Neural progenitor cell (in vitro differentiated cells): ENCODE data around the gene GATA5. TPM values are rescaled to one million over a fixed set of nuclear protein-coding genes. Genes with fewer than 3 reads are reported as not detected.

Experiments
- DNase-seq: peaks from one replicate; pipeline ENCODE4 v3.0.0-alpha.2; 2016; ENCODE audit warnings: low spot score
- H2AFZ ChIP-seq: fragments of 200-600 bp; sonication (generic); replicated peaks from 2 replicates; pipeline ENCODE4 v1.6.1; 2016; ENCODE audit warnings: antibody characterized with exemption
- H3F3A ChIP-seq: fragments of 200-600 bp; sonication (generic); 2 replicates; pipeline ENCODE4 v1.6.1; 2016; ENCODE audit warnings: antibody characterized with exemption, low read depth
- H3K27ac ChIP-seq: fragments of 200-600 bp; sonication (generic); 2 replicates; pipeline ENCODE4 v1.5.1; 2016; ENCODE audit warnings: mild to moderate bottlenecking
- H3K27me3 ChIP-seq: fragments of 200-600 bp; sonication (generic); 2 replicates; pipeline ENCODE4 v1.6.1; 2016; ENCODE audit warnings: mild to moderate bottlenecking, moderate library complexity
- H3K36me3 ChIP-seq: fragments of 200-600 bp; sonication (generic); 2 replicates; pipeline ENCODE4 v1.5.1; 2016
- H3K4me1 ChIP-seq: fragments of 200-600 bp; sonication (generic); 2 replicates; pipeline ENCODE4 v1.6.1; 2016; ENCODE audit warnings: mixed run types
- H3K4me2 ChIP-seq: fragments of 200-600 bp; sonication (generic); 2 replicates; pipeline ENCODE4 v1.6.1; 2016
- H3K4me3 ChIP-seq: fragments of 200-600 bp; sonication (generic); 2 replicates; pipeline ENCODE4 v1.5.1; 2016
- H3K79me2 ChIP-seq: fragments of 200-600 bp; sonication (generic); 2 replicates; pipeline ENCODE4 v1.6.1; 2016; ENCODE audit warnings: low read depth
- H3K9ac ChIP-seq: fragments of 200-600 bp; sonication (generic); 2 replicates; pipeline ENCODE4 v1.6.1; 2016
- H3K9me3 ChIP-seq: fragments of 200-600 bp; sonication (generic); 2 replicates; pipeline ENCODE4 v1.5.1; 2016; ENCODE audit warnings: low read depth
- H4K20me1 ChIP-seq: fragments of 200-600 bp; sonication (generic); 2 replicates; pipeline ENCODE4 v1.6.1; 2016; ENCODE audit warnings: low read depth
- H3K27ac Mint-ChIP-seq: 3 replicates; pipeline ENCODE4 v1.8.0; 2021; ENCODE audit warnings: mixed read lengths
- H3K27me3 Mint-ChIP-seq: 2 replicates; pipeline ENCODE4 v1.8.0; 2022; ENCODE audit warnings: low read depth, mild to moderate bottlenecking, inconsistent platforms, moderate library complexity, mixed read lengths; ENCODE audit not compliant: insufficient read depth
- H3K36me3 Mint-ChIP-seq: 3 replicates; pipeline ENCODE4 v1.8.0; 2021; ENCODE audit warnings: mixed read lengths
- H3K4me1 Mint-ChIP-seq: 3 replicates; pipeline ENCODE4 v1.8.0; 2021; ENCODE audit warnings: mixed read lengths
- H3K4me3 Mint-ChIP-seq: 3 replicates; pipeline ENCODE4 v1.8.0; 2021; ENCODE audit warnings: mild to moderate bottlenecking, moderate library complexity, mixed read lengths
- H3K9me3 Mint-ChIP-seq: 3 replicates; pipeline ENCODE4 v1.8.0; 2020; ENCODE audit warnings: mixed read lengths
- EZH2 ChIP-seq: fragments of 200-600 bp; sonication (generic); IDR thresholded peaks from 2 replicates; pipeline ENCODE4 v1.6.1; 2017; ENCODE audit warnings: antibody characterized with exemption, mild to moderate bottlenecking, moderate library complexity
- EZH2phosphoT487 ChIP-seq: fragments of 200-600 bp; sonication (generic); IDR thresholded peaks from 2 replicates; pipeline ENCODE4 v1.6.1; 2017; ENCODE audit warnings: antibody characterized with exemption
- total RNA-seq: library from RNA; depleted of rRNA; stranded (reverse); fragments of >200 nt; gene quantifications from 2 replicates; pipeline ENCODE4 v1.2.3, GENCODE V29; 2015; ENCODE audit warnings: low replicate concordance
- TF ChIP-seq, protein P1 (sequence below): fragments of 200-600 bp; sonication (generic); IDR thresholded peaks from 2 replicates; pipeline ENCODE4 v1.5.1; 2017; ENCODE audit warnings: antibody characterized with exemption, mild to moderate bottlenecking

The GATA5 gene
- total RNA-seq, 1 donor from 2014 or later = not detected

DNA sequence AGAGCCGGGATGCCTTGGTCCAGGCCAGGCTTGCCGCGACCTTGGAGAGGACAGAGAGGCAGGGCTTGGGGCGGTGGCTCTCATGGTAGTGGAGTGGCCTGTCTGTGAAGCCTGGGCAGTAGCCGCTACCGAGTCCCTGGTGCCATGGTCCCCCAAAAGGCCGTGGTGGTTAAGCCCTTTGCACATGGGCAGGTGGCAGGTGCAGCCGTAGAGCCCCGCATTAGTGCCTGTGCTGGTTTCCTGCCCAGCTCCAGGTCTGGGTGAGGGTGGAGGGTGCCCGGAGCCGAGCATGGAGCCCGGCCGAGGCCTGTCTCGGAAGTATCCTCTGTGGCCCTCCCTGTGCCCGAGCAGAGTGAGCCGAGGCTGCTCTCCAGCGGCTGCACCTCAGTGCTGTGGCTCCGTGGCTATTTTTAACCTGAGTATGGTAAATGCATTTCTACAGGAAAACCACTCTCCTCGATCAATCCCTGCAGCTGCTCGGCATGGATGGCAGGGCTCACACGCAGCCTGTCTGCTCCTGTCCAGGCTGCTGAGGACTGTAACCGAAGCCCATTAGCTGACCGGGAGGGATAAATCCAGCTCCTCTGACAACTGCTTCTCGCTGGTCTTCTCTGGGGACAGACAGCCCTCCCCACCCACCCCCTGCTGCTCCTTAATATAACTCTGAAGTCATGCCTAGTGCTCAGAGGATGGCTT is 36.3 kb upstream of the GATA5 start:
- Histone ChIP-seq H3K79me2 (no peaks in the 10 kb centered on the region), H3K9me3 (no peaks in the 10 kb centered on the region), H2AFZ (no peak overlapping the region), H3K4me1 (no peaks in the 10 kb centered on the region), H3K4me2 (no peak overlapping the region), H3K4me3 (no peak overlapping the region), H3F3A (no peaks in the 10 kb centered on the region), H3K36me3 (no peaks in the 10 kb centered on the region), H4K20me1 (no peaks in the 10 kb centered on the region), H3K27ac (no peak overlapping the region), H3K9ac (no peak overlapping the region), H3K27me3 (no peaks in the 10 kb centered on the region)
- TF ChIP-seq EZH2phosphoT487 (no peak), EZH2 (no peak)
- TF ChIP-seq, protein P1, sequence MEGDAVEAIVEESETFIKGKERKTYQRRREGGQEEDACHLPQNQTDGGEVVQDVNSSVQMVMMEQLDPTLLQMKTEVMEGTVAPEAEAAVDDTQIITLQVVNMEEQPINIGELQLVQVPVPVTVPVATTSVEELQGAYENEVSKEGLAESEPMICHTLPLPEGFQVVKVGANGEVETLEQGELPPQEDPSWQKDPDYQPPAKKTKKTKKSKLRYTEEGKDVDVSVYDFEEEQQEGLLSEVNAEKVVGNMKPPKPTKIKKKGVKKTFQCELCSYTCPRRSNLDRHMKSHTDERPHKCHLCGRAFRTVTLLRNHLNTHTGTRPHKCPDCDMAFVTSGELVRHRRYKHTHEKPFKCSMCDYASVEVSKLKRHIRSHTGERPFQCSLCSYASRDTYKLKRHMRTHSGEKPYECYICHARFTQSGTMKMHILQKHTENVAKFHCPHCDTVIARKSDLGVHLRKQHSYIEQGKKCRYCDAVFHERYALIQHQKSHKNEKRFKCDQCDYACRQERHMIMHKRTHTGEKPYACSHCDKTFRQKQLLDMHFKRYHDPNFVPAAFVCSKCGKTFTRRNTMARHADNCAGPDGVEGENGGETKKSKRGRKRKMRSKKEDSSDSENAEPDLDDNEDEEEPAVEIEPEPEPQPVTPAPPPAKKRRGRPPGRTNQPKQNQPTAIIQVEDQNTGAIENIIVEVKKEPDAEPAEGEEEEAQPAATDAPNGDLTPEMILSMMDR = no peak
- Mint-ChIP-seq H3K4me1 (peaks cover 4% of the 10 kb centered on the region), H3K36me3 (no peaks in the 10 kb centered on the region), H3K4me3 (no peak overlapping the region), H3K27me3 (peaks cover 7% of the 10 kb centered on the region), H3K9me3 (no peaks in the 10 kb centered on the region), H3K27ac (no peak overlapping the region)
- no peak for DNase-seq

DNA sequence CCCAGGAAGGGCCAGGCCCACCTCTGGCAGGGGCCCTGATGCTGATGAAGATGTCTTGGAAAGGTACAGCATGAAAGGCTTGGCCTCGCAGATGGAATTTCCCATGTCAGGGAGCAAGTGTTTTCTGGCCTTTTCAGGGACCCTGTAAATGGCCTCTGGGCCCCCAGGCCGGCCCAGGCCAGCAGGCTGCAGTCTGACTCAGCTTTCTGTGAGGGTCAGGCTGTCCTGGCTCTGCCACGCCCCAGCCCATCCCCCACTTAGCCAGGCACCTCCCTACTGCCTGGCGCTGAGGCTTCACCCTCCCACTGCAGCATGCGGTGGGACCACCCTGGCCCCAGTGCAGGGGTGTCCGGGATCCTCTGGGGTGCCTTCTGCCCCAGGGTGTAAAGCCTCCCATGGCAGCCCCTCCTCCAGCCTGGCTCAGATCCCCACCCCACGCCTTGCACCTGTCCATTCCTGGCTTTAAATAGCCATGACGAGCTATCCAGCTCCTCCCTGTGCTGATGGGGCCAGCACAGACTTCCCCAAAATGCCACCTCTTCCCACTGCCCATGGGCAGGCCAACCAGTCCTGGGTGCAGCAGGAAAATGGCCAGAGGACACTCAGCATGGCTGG is 35.6 kb upstream of the GATA5 start:
- TF ChIP-seq EZH2 = no peak
- no peak for DNase-seq
- H3K9me3 ChIP-seq = no peaks in the 10 kb centered on the region
- H2AFZ ChIP-seq = no peak overlapping the region
- no peaks in the 10 kb centered on the region for H3K79me2 ChIP-seq
- H3K27ac ChIP-seq = no peak overlapping the region
- no peaks in the 10 kb centered on the region for H3K36me3 ChIP-seq
- H3K4me2 ChIP-seq = no peak overlapping the region
- no peak overlapping the region for H3K4me3 ChIP-seq
- no peaks in the 10 kb centered on the region for H4K20me1 ChIP-seq
- no peaks in the 10 kb centered on the region for H3F3A ChIP-seq
- Mint-ChIP-seq H3K27ac (no peak overlapping the region), H3K36me3 (no peaks in the 10 kb centered on the region), H3K4me1 (peaks cover 3% of the 10 kb centered on the region), H3K9me3 (no peaks in the 10 kb centered on the region), H3K4me3 (no peak overlapping the region), H3K27me3 (peaks cover 8% of the 10 kb centered on the region)
- no peaks in the 10 kb centered on the region for H3K27me3 ChIP-seq
- no peak overlapping the region for H3K9ac ChIP-seq
- H3K4me1 ChIP-seq = no peaks in the 10 kb centered on the region

DNA sequence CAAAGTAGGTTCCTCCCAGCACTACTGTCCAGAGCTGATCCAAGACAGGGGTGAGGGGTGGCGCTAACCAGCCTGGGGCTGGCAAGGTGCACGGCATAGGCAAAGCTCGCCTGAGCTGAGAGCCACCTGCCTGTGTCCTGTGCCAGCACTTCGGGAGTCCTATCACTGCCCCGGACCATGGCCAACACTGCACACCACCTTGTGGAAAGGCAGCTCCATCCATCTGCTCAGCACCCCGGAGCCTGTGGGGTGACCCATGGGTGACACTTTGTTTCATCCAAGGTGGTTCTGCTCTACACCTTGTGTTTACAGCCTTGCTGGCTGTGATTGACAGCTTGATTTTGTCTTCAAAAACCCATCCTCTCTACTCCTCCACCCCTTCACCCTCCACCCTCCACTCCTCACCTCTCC is 32.9 kb upstream of the GATA5 start:
- no peaks in the 10 kb centered on the region for H3K79me2 ChIP-seq
- no peak overlapping the region for H3K4me3 Mint-ChIP-seq
- no peak for DNase-seq
- H3K4me3 ChIP-seq = no peak overlapping the region
- H3K36me3 Mint-ChIP-seq = no peaks in the 10 kb centered on the region
- H3K27me3 Mint-ChIP-seq = peaks cover 13% of the 10 kb centered on the region
- H3K9ac ChIP-seq = no peak overlapping the region
- H3K4me1 Mint-ChIP-seq = no peaks in the 10 kb centered on the region
- no peak overlapping the region for H3K27ac Mint-ChIP-seq
- no peak overlapping the region for H3K4me2 ChIP-seq
- H3K9me3 ChIP-seq = no peaks in the 10 kb centered on the region
- H3K36me3 ChIP-seq = no peaks in the 10 kb centered on the region
- no peak for TF ChIP-seq EZH2phosphoT487
- TF ChIP-seq, protein P1 = no peak
- no peak for TF ChIP-seq EZH2
- H3K9me3 Mint-ChIP-seq = no peaks in the 10 kb centered on the region
- H3F3A ChIP-seq = no peaks in the 10 kb centered on the region
- H3K4me1 ChIP-seq = no peaks in the 10 kb centered on the region
- H2AFZ ChIP-seq = no peak overlapping the region
- no peaks in the 10 kb centered on the region for H3K27me3 ChIP-seq
- H4K20me1 ChIP-seq = no peaks in the 10 kb centered on the region
- H3K27ac ChIP-seq = no peak overlapping the region
